ENCODE data around the gene DGUOK. TPM values are rescaled to one million over a fixed set of nuclear protein-coding genes. Genes with fewer than 3 reads are reported as not detected.

Gene DGUOK
- total and polyA plus RNA-seq, 2 of the 4 experiments (the other 2 are of a cell fraction), result 66.3 to 111 TPM

DNA sequence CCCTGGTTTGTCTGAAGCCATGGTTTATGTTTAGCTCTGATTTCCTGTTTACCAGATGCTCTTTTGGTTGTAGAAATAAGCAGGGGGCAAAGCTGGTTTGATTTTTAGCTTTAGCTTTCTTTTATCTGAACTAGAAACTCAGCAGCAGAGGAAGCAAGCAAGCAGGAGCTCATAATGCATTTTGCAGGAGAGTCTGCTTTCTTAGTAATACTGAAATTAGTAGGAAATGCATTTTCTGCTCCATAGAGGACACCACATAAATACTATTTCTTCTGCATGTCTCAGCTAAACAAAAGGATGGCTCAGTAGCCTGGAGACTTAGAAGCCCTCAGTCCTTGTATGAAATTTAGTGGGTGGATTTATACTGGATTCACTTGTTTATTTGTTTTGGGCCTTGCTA, 23.1 kb downstream of the DGUOK start:
- dilution Hi-C loops (cut with HindIII; ENCODE audit: low sequenced_read_pairs, unreplicated experiment), result no loop called here
- Histone ChIP-seq H4K91ac (ENCODE audit: insufficient read depth, low read depth, low read length) (no peak overlapping the region), H3K18ac (ENCODE audit: low read depth, low read length) (no peak overlapping the region), H3K14ac (replicated peaks; ENCODE audit: low read depth, low read length) (no peak overlapping the region), H3K27me3 (ENCODE audit: control insufficient read depth, insufficient read depth, low read length) (no peaks in the 10 kb centered on the region), H3K56ac (ENCODE audit: extremely low read depth, insufficient read depth, low read length) (no peak overlapping the region), H3K36me3 (ENCODE audit: control insufficient read depth, insufficient read depth, low read length) (peaks cover 50% of the 10 kb centered on the region), H2BK20ac (ENCODE audit: low read depth, low read length) (no peak overlapping the region), H3K4ac (ENCODE audit: low read depth, low read length) (no peak overlapping the region), H3K9me1 (ENCODE audit: insufficient read depth, low read length) (peaks cover 11% of the 10 kb centered on the region), H4K8ac (ENCODE audit: low read depth in 2 of 2, low read length in 2 of 2) (no peak overlapping the region), H3K23ac (ENCODE audit: low read depth, low read length) (no peak overlapping the region), H2BK15ac (ENCODE audit: low read depth, low read length) (no peak overlapping the region), H4K5ac (ENCODE audit: low read depth, low read length) (no peak overlapping the region), H3K79me1 (ENCODE audit: low read depth in 1 of 2, low read length in 2 of 2) (peaks cover 29 to 70% of the 10 kb centered on the region in 2 experiments), H2BK5ac (ENCODE audit: low read depth, low read length, poor library complexity, severe bottlenecking) (no peak overlapping the region), H2AK5ac (ENCODE audit: low read depth, low read length) (no peak overlapping the region), H3K4me2 (ENCODE audit: low read depth, low read length) (no peak overlapping the region), H3K4me3 (ENCODE audit: insufficient read depth, low read depth, low read length) (no peak overlapping the region), H3K27ac (ENCODE audit: insufficient read depth, low read length) (no peak overlapping the region), H2BK120ac (ENCODE audit: low read depth, low read length) (no peak overlapping the region), H3K9me3 (ENCODE audit: control insufficient read depth, insufficient read depth, low read length) (no peaks in the 10 kb centered on the region), H3K9ac (ENCODE audit: low read depth, low read length) (no peak overlapping the region), H2AFZ (replicated peaks; ENCODE audit: low read length, poor library complexity) (no peak overlapping the region), H3K4me1 (ENCODE audit: control insufficient read depth, insufficient read depth, low read length) (peaks cover 2% of the 10 kb centered on the region; the same call in 1 of the 2 replicates), H4K20me1 (ENCODE audit: insufficient read depth, low read length) (peaks cover 44% of the 10 kb centered on the region), H2AK9ac (replicated peaks; ENCODE audit: low read depth, low read length, poor library complexity) (no peak overlapping the region)
- ChIA-PET POLR2A (ENCODE audit: unreplicated experiment) (no interaction called here), CTCF (interaction anchor here (0.5 to 0.7 kb wide), 3 partner anchors 11 to 200 kb away, joined by 3 to 4 read pairs (median 3); no protein-coding TSS in a partner anchor)
- DNase-seq (no peak), ATAC-seq (ENCODE audit: low read depth) (peak; percentile 63)
- TF ChIP-seq FOS (IDR thresholded peaks at IDR 0.05; ENCODE audit: low read depth, low read length) (no peak), CEBPB (IDR thresholded peaks at IDR 0.05; ENCODE audit: low read depth, low read length) (no peak), CHD1 (IDR thresholded peaks at IDR 0.05; ENCODE audit: low read depth, low read length) (no peak), ELK1 (IDR thresholded peaks at IDR 0.05; ENCODE audit: borderline replicate concordance, low read depth, low read length) (no peak), POLR2A (IDR thresholded peaks at IDR 0.05; ENCODE audit: low read depth, low read length) (no peak), MAFK (IDR thresholded peaks at IDR 0.05; ENCODE audit: low read depth, low read length) (no peak)
- no TSS peak for BruUV-seq (replicated peaks)
- intact Hi-C loops (cut with micrococcal nuclease), result no loop called here
- in situ Hi-C loops (cut with MboI; ENCODE audit: low sequenced_read_pairs), result no loop called here

Data from IMR-90 (cell line).